ENCODE measurements around the gene PRRT1.

- TF ChIP-seq, protein P1, sequence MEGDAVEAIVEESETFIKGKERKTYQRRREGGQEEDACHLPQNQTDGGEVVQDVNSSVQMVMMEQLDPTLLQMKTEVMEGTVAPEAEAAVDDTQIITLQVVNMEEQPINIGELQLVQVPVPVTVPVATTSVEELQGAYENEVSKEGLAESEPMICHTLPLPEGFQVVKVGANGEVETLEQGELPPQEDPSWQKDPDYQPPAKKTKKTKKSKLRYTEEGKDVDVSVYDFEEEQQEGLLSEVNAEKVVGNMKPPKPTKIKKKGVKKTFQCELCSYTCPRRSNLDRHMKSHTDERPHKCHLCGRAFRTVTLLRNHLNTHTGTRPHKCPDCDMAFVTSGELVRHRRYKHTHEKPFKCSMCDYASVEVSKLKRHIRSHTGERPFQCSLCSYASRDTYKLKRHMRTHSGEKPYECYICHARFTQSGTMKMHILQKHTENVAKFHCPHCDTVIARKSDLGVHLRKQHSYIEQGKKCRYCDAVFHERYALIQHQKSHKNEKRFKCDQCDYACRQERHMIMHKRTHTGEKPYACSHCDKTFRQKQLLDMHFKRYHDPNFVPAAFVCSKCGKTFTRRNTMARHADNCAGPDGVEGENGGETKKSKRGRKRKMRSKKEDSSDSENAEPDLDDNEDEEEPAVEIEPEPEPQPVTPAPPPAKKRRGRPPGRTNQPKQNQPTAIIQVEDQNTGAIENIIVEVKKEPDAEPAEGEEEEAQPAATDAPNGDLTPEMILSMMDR (IDR thresholded peaks at IDR 0.05), result no peak
- TF ChIP-seq ZFX (IDR thresholded peaks at IDR 0.05; ENCODE audit: borderline replicate concordance), result no peak
Measured at GRCh38 chr6:32187009-32187709, 35.4 kb upstream of the PRRT1 start.

All from 22Rv1 (cell line).